Peyer's patch (tissue), 4 donors: Measurements from ENCODE around the gene PIGN. TPM values are rescaled to one million over a fixed set of nuclear protein-coding genes. Genes with fewer than 3 reads are reported as not detected.

Source experiments
- DNase-seq, 3 donors: peaks; one replicate each; pipeline ENCODE4 v3.0.0-alpha.2; 2017 to 2019
- H3K27ac ChIP-seq, 4 donors: fragments of 200-600 bp; sonication (generic); one replicate each; pipeline ENCODE4 v1.5.1; 2016 to 2019
- H3K27me3 ChIP-seq, 2 donors: fragments of 200-600 bp; sonication (generic); one replicate each; pipeline ENCODE4 v1.5.1; 2019
- H3K36me3 ChIP-seq, 3 donors: fragments of 200-600 bp; sonication (generic); one replicate each; pipeline ENCODE4 v1.5.1; 2016 to 2019
- H3K4me1 ChIP-seq, 4 donors: fragments of 200-600 bp; sonication (generic); one replicate each; pipeline ENCODE4 v1.5.1; 2016 to 2019
- H3K4me3 ChIP-seq, 4 donors: fragments of 200-600 bp; sonication (generic); 1 replicate in 3 of 4; 2 replicates in 1 of 4; pipeline ENCODE4 v1.5.1; 2016 to 2019; ENCODE audit warnings: mild to moderate bottlenecking in 1 of 4
- H3K9me3 ChIP-seq, 4 donors: fragments of 200-600 bp; sonication (generic); one replicate each; pipeline ENCODE4 v1.5.1; 2016 to 2019; ENCODE audit warnings: mild to moderate bottlenecking in 1 of 4
- POLR2A ChIP-seq, 2 donors: fragments of 450-650 bp; IDR thresholded peaks; one replicate each; pipeline ENCODE4 v1.5.1; 2017; ENCODE audit warnings: antibody characterized with exemption in 2 of 2, mild to moderate bottlenecking in 2 of 2, moderate library complexity in 2 of 2
- total RNA-seq, 4 donors: library from RNA; depleted of rRNA; stranded (reverse); fragments of >200 nt; gene quantifications; one replicate each; pipeline ENCODE4 v1.1.0, GENCODE V29; 2016
- TF ChIP-seq, protein P1 (sequence below), 6 experiments: fragments of 450-650 bp in 4 of 6; fragments of 200-600 bp in 2 of 6; sonication (generic) in 1 of 6; IDR thresholded peaks; one replicate each; pipeline ENCODE4 v1.5.1; 2017 to 2019; ENCODE audit warnings: antibody characterized with exemption in 6 of 6, mild to moderate bottlenecking in 3 of 6, moderate library complexity in 1 of 6

The PIGN gene
- total RNA-seq, 4 donors from 2014 or later: 35.4 to 49.2 (median 42.3) TPM

DNA sequence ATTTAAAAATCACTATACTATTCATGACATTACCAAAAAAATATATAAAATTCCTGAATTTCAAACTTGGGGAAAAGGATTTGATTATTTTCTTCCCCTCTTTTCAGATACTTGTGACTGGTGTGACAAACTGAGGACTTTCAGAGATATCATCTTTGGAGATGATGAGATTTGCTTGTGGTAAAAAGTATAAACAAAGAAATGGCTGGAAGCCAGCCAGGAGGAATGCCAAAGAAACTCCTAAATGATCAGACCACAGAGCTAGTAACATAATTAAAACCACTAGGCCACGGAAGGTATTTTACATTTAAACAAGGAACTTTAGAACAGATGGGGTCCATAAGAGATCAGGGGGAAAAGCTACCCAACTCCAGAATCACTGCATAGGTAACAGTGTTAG is 58.7 kb downstream of the PIGN start:
- Histone ChIP-seq H3K27me3 (no peaks in the 10 kb centered on the region), H3K4me1 (no peaks in the 10 kb centered on the region), H3K36me3 (no peaks in the 10 kb centered on the region), H3K27ac (no peak overlapping the region), H3K4me3 (no peak overlapping the region), H3K9me3 (no peaks in the 10 kb centered on the region)
- TF ChIP-seq, protein P1, sequence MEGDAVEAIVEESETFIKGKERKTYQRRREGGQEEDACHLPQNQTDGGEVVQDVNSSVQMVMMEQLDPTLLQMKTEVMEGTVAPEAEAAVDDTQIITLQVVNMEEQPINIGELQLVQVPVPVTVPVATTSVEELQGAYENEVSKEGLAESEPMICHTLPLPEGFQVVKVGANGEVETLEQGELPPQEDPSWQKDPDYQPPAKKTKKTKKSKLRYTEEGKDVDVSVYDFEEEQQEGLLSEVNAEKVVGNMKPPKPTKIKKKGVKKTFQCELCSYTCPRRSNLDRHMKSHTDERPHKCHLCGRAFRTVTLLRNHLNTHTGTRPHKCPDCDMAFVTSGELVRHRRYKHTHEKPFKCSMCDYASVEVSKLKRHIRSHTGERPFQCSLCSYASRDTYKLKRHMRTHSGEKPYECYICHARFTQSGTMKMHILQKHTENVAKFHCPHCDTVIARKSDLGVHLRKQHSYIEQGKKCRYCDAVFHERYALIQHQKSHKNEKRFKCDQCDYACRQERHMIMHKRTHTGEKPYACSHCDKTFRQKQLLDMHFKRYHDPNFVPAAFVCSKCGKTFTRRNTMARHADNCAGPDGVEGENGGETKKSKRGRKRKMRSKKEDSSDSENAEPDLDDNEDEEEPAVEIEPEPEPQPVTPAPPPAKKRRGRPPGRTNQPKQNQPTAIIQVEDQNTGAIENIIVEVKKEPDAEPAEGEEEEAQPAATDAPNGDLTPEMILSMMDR (IDR thresholded peaks at IDR 0.05): no peak
- no peak for TF ChIP-seq POLR2A (IDR thresholded peaks at IDR 0.05)
- no peak for DNase-seq

DNA sequence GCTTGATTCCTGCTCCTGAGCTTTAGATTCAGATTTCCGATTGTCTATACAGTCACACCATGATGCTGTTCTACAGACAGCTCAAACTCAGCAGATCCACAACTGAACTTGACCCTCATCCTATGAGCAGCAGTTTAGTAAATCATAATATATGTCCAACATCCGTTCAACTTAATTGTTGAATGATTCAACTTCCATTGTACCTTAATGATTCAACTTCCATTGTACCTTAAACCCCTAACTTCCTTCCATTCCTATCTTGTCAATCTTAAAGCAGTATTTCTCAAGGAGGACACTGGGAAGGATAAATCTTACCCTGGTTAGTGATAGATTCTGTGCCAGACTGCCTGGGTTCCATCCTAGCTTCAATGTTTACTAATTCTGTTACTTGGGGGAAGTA is 60.1 kb downstream of the PIGN start:
- Histone ChIP-seq H3K4me1 (no peaks in the 10 kb centered on the region), H3K4me3 (no peak overlapping the region), H3K27ac (no peak overlapping the region), H3K36me3 (no peaks in the 10 kb centered on the region), H3K9me3 (no peaks in the 10 kb centered on the region), H3K27me3 (no peaks in the 10 kb centered on the region)
- DNase-seq: no peak
- TF ChIP-seq, protein P1 (IDR thresholded peaks at IDR 0.05): no peak
- TF ChIP-seq POLR2A (IDR thresholded peaks at IDR 0.05): no peak

DNA sequence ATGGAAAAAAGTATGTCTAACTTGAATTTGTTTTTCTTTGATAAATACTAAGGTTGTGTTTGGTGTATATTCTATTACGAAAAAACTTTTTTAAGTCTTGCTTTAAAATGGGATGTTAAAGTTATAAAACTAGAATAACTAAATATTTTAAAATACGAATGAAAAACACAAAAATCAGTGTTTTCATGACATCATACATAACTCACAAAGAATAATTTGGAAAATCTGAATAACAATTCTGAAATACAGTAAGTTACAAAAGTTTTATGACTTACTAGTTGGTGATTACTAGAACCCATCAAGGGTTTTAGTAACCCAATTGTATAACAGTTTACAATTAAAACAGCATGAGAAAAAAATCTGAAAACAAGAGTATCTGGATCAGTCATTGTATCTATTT is 61.2 kb downstream of the PIGN start:
- H3K27ac ChIP-seq: no peak overlapping the region
- no peaks in the 10 kb centered on the region for H3K27me3 ChIP-seq
- no peak for DNase-seq
- no peak overlapping the region for H3K4me3 ChIP-seq
- TF ChIP-seq, protein P1 (IDR thresholded peaks at IDR 0.05): no peak
- no peak for TF ChIP-seq POLR2A (IDR thresholded peaks at IDR 0.05)
- no peaks in the 10 kb centered on the region for H3K36me3 ChIP-seq
- H3K4me1 ChIP-seq: no peaks in the 10 kb centered on the region
- no peaks in the 10 kb centered on the region for H3K9me3 ChIP-seq

DNA sequence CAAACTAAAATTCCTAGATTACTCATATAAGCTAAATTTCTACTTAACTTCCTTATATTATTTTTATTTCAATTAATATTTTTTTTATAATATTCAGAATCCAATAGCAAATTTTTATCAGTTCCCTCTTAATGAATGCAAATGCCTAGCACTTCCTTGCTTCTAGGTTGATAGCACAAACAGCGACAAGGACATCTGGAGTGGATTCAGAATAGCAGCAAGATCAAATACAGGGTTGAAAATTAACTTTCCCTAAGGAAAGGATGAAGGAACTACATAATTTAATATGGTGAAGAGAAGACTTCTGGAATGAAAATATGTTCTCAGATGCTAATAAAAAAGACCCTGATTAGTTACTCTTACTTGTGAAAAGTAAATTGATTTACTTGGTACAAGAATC is 64.5 kb downstream of the PIGN start:
- Histone ChIP-seq H3K4me1 (no peaks in the 10 kb centered on the region), H3K9me3 (no peaks in the 10 kb centered on the region), H3K4me3 (no peak overlapping the region), H3K27me3 (no peaks in the 10 kb centered on the region), H3K36me3 (no peaks in the 10 kb centered on the region), H3K27ac (no peak overlapping the region)
- DNase-seq: no peak
- TF ChIP-seq, protein P1 (IDR thresholded peaks at IDR 0.05): no peak

DNA sequence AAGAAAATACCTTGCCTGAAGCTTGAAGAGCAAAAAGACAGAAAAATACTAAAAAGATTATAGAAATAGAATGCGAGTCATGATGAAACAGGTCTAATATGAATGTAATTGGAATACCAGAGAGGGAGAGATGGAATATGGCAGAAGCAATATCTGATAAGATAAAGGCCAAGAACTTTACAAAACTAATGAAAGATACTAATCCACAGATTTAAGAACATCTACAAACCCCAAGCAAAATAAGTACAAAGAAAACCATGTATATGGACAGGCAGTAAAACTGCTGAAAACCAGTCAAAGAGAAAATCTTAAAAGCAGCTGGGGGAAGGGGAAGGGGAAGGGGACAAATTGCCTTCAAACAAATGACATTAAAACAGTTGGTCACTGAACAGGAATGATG is 67.0 kb downstream of the PIGN start:
- TF ChIP-seq, protein P1 (IDR thresholded peaks at IDR 0.05): no peak
- no peak for TF ChIP-seq POLR2A (IDR thresholded peaks at IDR 0.05)
- DNase-seq: no peak
- H3K27me3 ChIP-seq: no peaks in the 10 kb centered on the region
- H3K4me3 ChIP-seq: no peak overlapping the region
- no peaks in the 10 kb centered on the region for H3K9me3 ChIP-seq
- no peaks in the 10 kb centered on the region for H3K36me3 ChIP-seq
- no peaks in the 10 kb centered on the region for H3K4me1 ChIP-seq
- H3K27ac ChIP-seq: no peak overlapping the region

DNA sequence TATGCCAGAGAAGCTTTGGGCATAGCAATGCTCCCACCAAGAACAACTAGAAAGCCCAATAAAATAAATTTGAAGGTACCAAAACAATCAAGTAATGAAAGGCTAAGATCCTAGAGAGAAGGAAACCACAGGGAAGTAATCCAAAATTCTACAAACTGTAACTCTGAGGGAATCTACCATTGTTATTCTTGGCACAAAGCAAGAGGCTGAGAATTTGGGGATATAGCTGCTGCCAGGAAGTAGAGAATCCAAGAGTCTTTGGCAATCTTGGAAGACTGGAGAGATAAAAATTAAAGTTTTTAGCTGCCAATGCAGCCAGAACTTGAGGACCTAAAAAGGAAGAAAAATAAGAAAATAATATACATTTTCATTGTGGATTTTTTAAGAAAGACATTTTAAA is 68.5 kb downstream of the PIGN start:
- Histone ChIP-seq H3K4me3 (no peak overlapping the region), H3K27me3 (no peaks in the 10 kb centered on the region), H3K36me3 (no peaks in the 10 kb centered on the region), H3K9me3 (no peaks in the 10 kb centered on the region), H3K27ac (no peak overlapping the region), H3K4me1 (no peaks in the 10 kb centered on the region)
- DNase-seq: no peak
- no peak for TF ChIP-seq POLR2A (IDR thresholded peaks at IDR 0.05)
- TF ChIP-seq, protein P1 (IDR thresholded peaks at IDR 0.05): no peak
